Activated CD8-positive, alpha-beta memory T cell treated with anti-CD3 and anti-CD28 coated beads for 36 hours (primary cell): Measurements from ENCODE around the gene SPINT1. TPM values are rescaled to one million over a fixed set of nuclear protein-coding genes. Genes with fewer than 3 reads are reported as not detected.

Source experiments
- CTCF ChIA-PET: fragments of 350-600 bp; sonication (Branson Sonifier 250); formaldehyde crosslinking; loops from one replicate; lab custom pipeline; 2021; ENCODE audit warnings: antibody characterized with exemption; lab: Charles Lee
- POLR2A ChIA-PET: fragments of 350-600 bp; sonication (Branson Sonifier 250); formaldehyde crosslinking; loops from one replicate; lab custom pipeline; 2021; ENCODE audit warnings: antibody characterized with exemption; lab: Charles Lee
- total RNA-seq, 2 experiments: library from RNA; stranded (reverse); gene quantifications; one replicate each; pipeline ENCODE4 v1.2.3, GENCODE V29; 2021

The SPINT1 gene
- total RNA-seq, 2 experiments from 2014 or later, result 9.6 to 10.1 TPM

DNA sequence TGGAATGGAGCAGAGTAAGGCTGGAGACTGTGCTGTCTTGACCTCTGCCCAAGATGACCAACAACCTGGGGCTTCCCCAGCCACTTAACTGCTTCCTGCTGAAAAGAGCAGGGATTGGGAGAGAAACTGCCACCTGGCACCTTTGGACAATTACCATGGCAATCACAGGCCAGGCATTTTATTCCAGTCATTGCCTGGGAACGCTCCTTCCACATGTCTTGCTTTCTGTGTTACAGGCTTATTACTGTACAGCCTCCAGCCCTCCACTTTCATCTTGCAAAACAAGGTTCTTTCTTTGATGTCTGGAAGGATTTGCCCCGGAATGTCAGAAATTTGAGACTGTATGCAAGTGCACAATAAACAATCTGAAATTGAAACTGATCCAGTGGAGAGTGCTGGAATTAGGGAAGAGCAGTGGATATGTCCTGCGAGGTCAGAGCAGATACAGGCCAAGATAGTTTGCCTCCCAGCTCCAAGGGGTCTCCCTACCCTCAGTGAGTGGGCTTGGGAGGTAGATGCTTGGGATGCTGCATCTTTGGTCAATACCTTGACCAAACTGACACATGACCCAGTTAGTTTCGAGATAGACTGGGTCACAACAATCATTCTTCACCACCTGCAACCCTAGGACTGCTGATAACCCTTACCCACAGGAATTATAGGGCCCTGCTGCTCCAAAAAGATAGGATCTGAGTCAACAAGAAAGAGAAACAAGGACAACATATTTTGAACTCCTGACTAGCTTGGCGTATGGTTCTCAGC is 18.0 kb upstream of the SPINT1 start:
- ChIA-PET CTCF (no interaction called here), POLR2A (no interaction called here)

GRCh38 chr15:40826423-40827075 is 17.3 kb upstream of the SPINT1 start:
- ChIA-PET CTCF (no interaction called here), POLR2A (no interaction called here)

GRCh38 chr15:40828447-40829036 is 15.3 kb upstream of the SPINT1 start, which contains the start of gene PPP1R14D:
Gene PPP1R14D, minus strand, starts transcription at chr15:40828708. Its CDS starts 67 bp downstream, at chr15:40828641.
- POLR2A ChIA-PET, result no interaction called here
- CTCF ChIA-PET, result no interaction called here

DNA sequence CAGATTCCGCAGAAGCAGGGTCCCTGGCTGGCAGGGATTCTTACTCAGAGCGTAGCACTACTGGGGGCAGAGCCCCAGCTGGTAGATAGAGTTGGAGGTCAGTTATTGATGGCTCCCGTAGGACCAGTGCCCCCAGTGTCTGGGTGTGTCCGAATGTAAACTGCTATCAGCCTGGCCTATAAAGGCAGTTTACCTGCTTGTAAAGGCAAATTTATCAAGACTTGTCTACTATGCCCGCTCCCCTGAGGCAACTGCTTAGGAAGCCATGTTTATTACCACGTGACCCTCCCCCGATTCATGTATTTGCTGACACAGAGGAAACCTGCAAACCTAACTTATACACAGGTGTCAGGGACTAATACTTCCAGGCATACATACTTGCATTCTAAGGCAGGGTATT is 14.7 kb upstream of the SPINT1 start:
- CTCF ChIA-PET, result no interaction called here
- POLR2A ChIA-PET, result no interaction called here

DNA sequence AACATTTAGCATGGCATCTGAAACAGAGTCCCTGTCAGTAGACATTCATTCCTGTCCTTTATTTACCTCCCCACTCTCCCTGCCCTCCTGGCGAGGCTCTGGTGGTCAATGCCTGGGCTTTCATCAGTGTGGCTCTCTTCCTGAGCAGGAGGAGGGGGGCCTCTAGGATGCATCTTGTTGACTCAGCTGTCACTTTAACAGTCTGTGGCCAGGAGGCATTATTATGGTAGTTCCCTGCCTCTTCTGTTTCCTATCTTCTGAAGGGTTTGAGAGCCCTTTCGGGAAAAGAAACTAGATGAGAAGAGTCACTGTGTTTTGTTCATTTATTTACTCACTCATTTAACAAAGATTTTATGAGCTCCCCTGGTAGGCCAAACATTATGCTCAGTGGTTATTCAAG is 13.0 kb upstream of the SPINT1 start:
- ChIA-PET POLR2A (no interaction called here), CTCF (no interaction called here)

GRCh38 chr15:40831861-40832260 is 12.0 kb upstream of the SPINT1 start:
- ChIA-PET POLR2A (no interaction called here), CTCF (no interaction called here)

DNA sequence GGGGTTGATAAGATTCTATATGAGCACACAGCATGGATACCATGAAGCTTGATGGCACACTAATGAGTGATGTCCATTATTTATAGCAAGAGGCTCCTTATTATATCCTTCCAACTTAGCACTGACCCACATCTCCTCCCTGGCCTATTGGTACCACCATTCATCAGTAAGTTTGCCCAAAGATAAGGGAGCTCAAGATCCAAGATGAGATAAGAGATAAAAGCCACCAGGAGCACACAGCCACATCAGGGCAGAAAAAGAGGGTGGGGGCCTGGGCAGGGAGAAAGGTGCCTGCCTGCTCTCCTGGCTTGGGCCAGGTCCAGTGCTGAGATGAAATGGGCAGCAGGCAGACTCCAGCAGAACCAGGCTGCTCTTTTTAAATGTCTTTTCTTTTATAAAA is 10.9 kb upstream of the SPINT1 start:
- ChIA-PET POLR2A (interaction anchor here (0.7 kb wide), 1 partner anchor 452 kb away, joined by 3 read pairs; no protein-coding TSS in a partner anchor), CTCF (no interaction called here)

DNA sequence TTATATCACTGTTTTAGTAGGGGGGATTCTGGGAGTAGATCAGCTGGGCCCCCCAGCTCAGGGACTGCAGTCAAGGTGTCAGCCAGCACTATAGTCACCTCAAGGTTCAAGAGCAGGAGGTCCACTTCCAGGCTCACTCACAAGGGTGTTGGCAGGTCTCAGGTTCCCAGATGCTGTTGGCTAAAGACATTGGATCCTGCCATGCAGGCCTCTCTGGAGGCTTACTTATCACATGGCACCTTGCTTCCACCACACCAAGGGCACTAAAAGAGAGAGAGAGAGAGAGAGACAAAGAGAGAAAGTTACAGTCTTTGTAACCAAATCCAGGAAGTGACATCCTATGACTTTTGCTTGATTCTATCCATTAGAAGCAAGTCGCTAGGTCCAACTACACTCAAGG is 7.8 kb upstream of the SPINT1 start:
- CTCF ChIA-PET, result interaction anchor here (1.6 kb wide), 1 partner anchor 8 kb away, joined by 4 read pairs; the partner anchor contains the start of gene SPINT1

DNA sequence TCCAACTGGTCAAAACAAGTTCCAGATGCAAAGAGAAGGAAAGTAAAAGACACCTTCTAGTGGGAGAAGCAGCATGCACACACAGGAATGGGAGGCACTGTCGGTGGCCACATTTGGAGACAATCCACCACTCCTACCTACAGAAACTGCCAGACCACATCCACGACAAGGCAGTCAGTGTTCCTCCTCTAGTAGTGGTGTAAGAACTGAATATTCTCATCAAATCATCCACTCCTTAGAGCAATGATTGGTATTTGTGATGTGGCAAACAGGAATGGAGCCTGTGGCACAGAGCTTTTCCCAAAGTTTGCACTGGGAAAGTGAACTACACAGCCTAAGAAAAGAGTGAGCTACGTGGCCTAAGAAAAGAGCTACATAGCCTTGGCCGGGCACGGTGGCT is 5.1 kb upstream of the SPINT1 start:
- ChIA-PET POLR2A (no interaction called here), CTCF (interaction anchor here (2.5 kb wide), 1 partner anchor 19 kb away, joined by 8 read pairs; no protein-coding TSS in a partner anchor)

More for the DNA sequence above, 7.8 kb upstream of the SPINT1 start:
- POLR2A ChIA-PET, result no interaction called here

DNA sequence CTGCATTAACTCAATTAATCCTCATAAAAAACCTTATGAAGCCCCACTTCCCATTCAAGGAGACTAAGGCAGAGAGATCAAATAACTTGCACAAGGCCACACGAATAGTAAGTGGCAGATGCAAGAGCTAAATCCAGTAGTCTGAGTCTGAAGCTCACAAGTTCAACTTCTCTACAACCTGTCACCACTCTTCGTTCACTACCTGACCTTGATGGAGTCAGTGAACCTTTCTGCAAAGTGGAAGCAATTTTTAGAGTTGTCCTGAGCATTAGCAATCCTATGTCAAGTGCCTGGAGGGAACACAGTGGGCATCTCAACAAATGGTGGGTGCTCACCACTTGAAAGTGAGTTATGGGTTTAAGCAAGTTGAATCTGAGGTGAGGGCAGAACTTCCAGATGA is 2.1 kb upstream of the SPINT1 start:
- ChIA-PET CTCF (no interaction called here), POLR2A (no interaction called here)

GRCh38 chr15:40843261-40843884 is 475 bp upstream of the SPINT1 start:
- ChIA-PET POLR2A (interaction anchor here (1.2 to 1.3 kb wide), 3 partner anchors 16 to 100 kb away, joined by 3 to 6 read pairs (median 3); partner anchors contain the start of gene VPS18), CTCF (interaction anchor here (0.7 to 3.7 kb wide), 7 partner anchors 8 to 97 kb away, joined by 3 to 38 read pairs (median 4); partner anchors contain the start of gene VPS18)

GRCh38 chr15:40844696-40845030 is 815 bp downstream of the SPINT1 start:
- ChIA-PET POLR2A (interaction anchor here (0.6 to 1.3 kb wide), 3 partner anchors 22 to 101 kb away, joined by 3 to 5 read pairs (median 3); partner anchors contain the start of gene VPS18), CTCF (interaction anchor here (0.6 to 3.7 kb wide), 6 partner anchors 10 to 62 kb away, joined by 3 to 38 read pairs (median 5); partner anchors contain the start of gene VPS18)

- ChIA-PET CTCF (interaction anchor here (0.6 to 3.7 kb wide), 6 partner anchors 10 to 61 kb away, joined by 3 to 38 read pairs (median 5); partner anchors contain the start of gene VPS18), POLR2A (interaction anchor here (0.6 kb wide), 1 partner anchor 22 kb away, joined by 5 read pairs; no protein-coding TSS in a partner anchor)
Observed at GRCh38 chr15:40845036-40845435, 1.2 kb downstream of the SPINT1 start.

DNA sequence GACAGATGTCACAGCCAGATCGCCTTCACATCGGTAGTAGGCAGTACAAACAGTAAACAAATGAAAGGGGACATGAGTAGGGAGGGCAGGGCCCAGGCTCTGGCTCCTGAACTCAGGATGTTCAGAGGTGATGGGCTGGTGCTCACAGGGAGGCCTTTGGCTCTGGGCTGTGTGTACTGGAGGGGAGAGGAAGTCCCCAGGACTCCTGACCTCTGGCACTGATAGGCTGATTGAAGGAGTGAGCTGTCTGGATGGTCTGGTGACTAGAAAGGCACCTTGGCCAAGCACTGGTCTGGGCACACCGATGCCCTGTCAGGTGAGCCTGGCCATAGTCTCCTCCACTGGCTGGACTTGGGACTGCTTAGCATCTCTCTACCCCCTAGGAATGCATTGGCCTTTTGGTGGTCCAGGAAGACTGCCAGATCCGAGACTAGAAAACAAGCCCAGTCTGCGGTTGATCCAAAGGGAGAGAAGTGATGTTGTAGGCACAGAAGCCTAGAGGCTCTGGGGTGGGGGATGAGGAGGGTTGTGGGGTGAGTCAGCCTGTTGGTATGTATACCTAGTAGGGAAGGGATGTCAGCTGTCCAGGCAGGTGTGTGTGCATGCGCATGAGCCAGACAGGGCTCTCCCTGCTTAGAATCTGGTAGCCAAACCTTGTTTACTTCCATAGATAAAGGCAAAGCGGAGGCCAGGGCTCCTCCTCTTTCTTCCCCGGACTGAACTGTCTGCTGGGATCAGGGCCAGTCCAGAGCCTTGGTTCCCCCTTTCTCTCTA is 1.9 kb downstream of the SPINT1 start:
- CTCF ChIA-PET, result interaction anchor here (2.5 to 3.7 kb wide), 2 partner anchors 13 kb away, joined by 22 to 38 read pairs; no protein-coding TSS in a partner anchor
- POLR2A ChIA-PET, result no interaction called here

GRCh38 chr15:40846841-40847222 is 3.0 kb downstream of the SPINT1 start:
- POLR2A ChIA-PET, result no interaction called here
- CTCF ChIA-PET, result interaction anchor here (2.5 kb wide), 1 partner anchor 11 kb away, joined by 22 read pairs; no protein-coding TSS in a partner anchor

GRCh38 chr15:40847223-40847961 is 3.5 kb downstream of the SPINT1 start:
- ChIA-PET CTCF (interaction anchor here (0.6 to 2.5 kb wide), 3 partner anchors 11 to 259 kb away, joined by 3 to 22 read pairs (median 3); no protein-coding TSS in a partner anchor), POLR2A (interaction anchor here (0.5 to 0.6 kb wide), 2 partner anchors 14 to 571 kb away, joined by 3 read pairs; no protein-coding TSS in a partner anchor)

GRCh38 chr15:40850576-40851112 is 6.8 kb downstream of the SPINT1 start:
- ChIA-PET POLR2A (no interaction called here), CTCF (interaction anchor here (0.5 to 1.6 kb wide), 2 partner anchors 8 to 21 kb away, joined by 3 to 8 read pairs; no protein-coding TSS in a partner anchor)
